ENCODE data around the gene CLCN7. TPM values are rescaled to one million over a fixed set of nuclear protein-coding genes. Genes with fewer than 3 reads are reported as not detected.

The CLCN7 gene
- total RNA-seq, 1 donor from 2014 or later, result 99.1 TPM

GRCh38 chr16:1416521-1416941 lies 58.3 kb downstream of the CLCN7 start:
- Mint-ChIP-seq H3K4me1 (ENCODE audit: unreplicated experiment) (peaks cover 2% of the 10 kb centered on the region), H3K9me3 (ENCODE audit: unreplicated experiment) (no peaks in the 10 kb centered on the region), H3K27me3 (ENCODE audit: unreplicated experiment) (peaks cover 2% of the 10 kb centered on the region), H3K36me3 (ENCODE audit: low read depth, unreplicated experiment) (no peaks in the 10 kb centered on the region), H3K27ac (ENCODE audit: unreplicated experiment) (no peak overlapping the region), H3K4me3 (ENCODE audit: unreplicated experiment) (no peak overlapping the region)
- DNase-seq (ENCODE audit: low spot score), result no peak
- TF ChIP-seq CTCF (IDR thresholded peaks at IDR 0.05; ENCODE audit: unreplicated experiment), result no peak

- H3K4me1 Mint-ChIP-seq (ENCODE audit: unreplicated experiment), result peaks cover 2% of the 10 kb centered on the region
- no peak within 1 kb of the TSS for H3K27ac Mint-ChIP-seq (ENCODE audit: unreplicated experiment)
- H3K9me3 Mint-ChIP-seq (ENCODE audit: unreplicated experiment), result no peaks in the 10 kb centered on the region
- no peaks in the 10 kb centered on the region for H3K36me3 Mint-ChIP-seq (ENCODE audit: low read depth, unreplicated experiment)
- DNase-seq (ENCODE audit: low spot score), result peak; percentile 86
- no peak for TF ChIP-seq CTCF (IDR thresholded peaks at IDR 0.05; ENCODE audit: unreplicated experiment)
- peak within 1 kb of the TSS; percentile 91 for H3K4me3 Mint-ChIP-seq (ENCODE audit: unreplicated experiment)
- no peaks in the 10 kb centered on the region for H3K27me3 Mint-ChIP-seq (ENCODE audit: unreplicated experiment)
These were observed 60.1 kb downstream of the CLCN7 start, which contains the start of gene UNKL for GRCh38 chr16:1414532-1415260. TSS of gene UNKL (minus strand) at chr16:1414704. CDS start at chr16:1414691, 13 bp downstream.

GRCh38 chr16:1413684-1414531 lies 60.9 kb downstream of the CLCN7 start:
- DNase-seq (ENCODE audit: low spot score), result peak; percentile 72
- Mint-ChIP-seq H3K27ac (ENCODE audit: unreplicated experiment) (no peak overlapping the region), H3K4me1 (ENCODE audit: unreplicated experiment) (peaks cover 5% of the 10 kb centered on the region), H3K4me3 (ENCODE audit: unreplicated experiment) (peak overlapping the region; percentile 86), H3K27me3 (ENCODE audit: unreplicated experiment) (peaks cover 3% of the 10 kb centered on the region), H3K9me3 (ENCODE audit: unreplicated experiment) (no peaks in the 10 kb centered on the region), H3K36me3 (ENCODE audit: low read depth, unreplicated experiment) (no peaks in the 10 kb centered on the region)
- TF ChIP-seq CTCF (IDR thresholded peaks at IDR 0.05; ENCODE audit: unreplicated experiment), result peak; percentile 76

- no peak for DNase-seq (ENCODE audit: low spot score)
- Mint-ChIP-seq H3K27ac (ENCODE audit: unreplicated experiment) (no peak overlapping the region), H3K27me3 (ENCODE audit: unreplicated experiment) (peaks cover 4% of the 10 kb centered on the region), H3K4me1 (ENCODE audit: unreplicated experiment) (peaks cover 5% of the 10 kb centered on the region), H3K4me3 (ENCODE audit: unreplicated experiment) (no peak overlapping the region), H3K36me3 (ENCODE audit: low read depth, unreplicated experiment) (no peaks in the 10 kb centered on the region), H3K9me3 (ENCODE audit: unreplicated experiment) (no peaks in the 10 kb centered on the region)
- TF ChIP-seq CTCF (IDR thresholded peaks at IDR 0.05; ENCODE audit: unreplicated experiment), result no peak
These were observed 62.0 kb downstream of the CLCN7 start for GRCh38 chr16:1412847-1413246.

Measured in endothelial cell (in vitro differentiated cells).